Stimulated activated CD4-positive, alpha-beta T cell treated with anti-CD3 and anti-CD28 coated beads, Interleukin-4, amount 100 ng/mL, for 4 hours (primary cell): ENCODE data around the gene WDR6.

ENCODE experiments used
- DNase-seq, 2 experiments: peaks; one replicate each; pipeline ENCODE4 v3.0.0-alpha.2; 2020

The WDR6 gene, protein sequence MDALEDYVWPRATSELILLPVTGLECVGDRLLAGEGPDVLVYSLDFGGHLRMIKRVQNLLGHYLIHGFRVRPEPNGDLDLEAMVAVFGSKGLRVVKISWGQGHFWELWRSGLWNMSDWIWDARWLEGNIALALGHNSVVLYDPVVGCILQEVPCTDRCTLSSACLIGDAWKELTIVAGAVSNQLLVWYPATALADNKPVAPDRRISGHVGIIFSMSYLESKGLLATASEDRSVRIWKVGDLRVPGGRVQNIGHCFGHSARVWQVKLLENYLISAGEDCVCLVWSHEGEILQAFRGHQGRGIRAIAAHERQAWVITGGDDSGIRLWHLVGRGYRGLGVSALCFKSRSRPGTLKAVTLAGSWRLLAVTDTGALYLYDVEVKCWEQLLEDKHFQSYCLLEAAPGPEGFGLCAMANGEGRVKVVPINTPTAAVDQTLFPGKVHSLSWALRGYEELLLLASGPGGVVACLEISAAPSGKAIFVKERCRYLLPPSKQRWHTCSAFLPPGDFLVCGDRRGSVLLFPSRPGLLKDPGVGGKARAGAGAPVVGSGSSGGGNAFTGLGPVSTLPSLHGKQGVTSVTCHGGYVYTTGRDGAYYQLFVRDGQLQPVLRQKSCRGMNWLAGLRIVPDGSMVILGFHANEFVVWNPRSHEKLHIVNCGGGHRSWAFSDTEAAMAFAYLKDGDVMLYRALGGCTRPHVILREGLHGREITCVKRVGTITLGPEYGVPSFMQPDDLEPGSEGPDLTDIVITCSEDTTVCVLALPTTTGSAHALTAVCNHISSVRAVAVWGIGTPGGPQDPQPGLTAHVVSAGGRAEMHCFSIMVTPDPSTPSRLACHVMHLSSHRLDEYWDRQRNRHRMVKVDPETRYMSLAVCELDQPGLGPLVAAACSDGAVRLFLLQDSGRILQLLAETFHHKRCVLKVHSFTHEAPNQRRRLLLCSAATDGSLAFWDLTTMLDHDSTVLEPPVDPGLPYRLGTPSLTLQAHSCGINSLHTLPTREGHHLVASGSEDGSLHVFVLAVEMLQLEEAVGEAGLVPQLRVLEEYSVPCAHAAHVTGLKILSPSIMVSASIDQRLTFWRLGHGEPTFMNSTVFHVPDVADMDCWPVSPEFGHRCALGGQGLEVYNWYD

DNA sequence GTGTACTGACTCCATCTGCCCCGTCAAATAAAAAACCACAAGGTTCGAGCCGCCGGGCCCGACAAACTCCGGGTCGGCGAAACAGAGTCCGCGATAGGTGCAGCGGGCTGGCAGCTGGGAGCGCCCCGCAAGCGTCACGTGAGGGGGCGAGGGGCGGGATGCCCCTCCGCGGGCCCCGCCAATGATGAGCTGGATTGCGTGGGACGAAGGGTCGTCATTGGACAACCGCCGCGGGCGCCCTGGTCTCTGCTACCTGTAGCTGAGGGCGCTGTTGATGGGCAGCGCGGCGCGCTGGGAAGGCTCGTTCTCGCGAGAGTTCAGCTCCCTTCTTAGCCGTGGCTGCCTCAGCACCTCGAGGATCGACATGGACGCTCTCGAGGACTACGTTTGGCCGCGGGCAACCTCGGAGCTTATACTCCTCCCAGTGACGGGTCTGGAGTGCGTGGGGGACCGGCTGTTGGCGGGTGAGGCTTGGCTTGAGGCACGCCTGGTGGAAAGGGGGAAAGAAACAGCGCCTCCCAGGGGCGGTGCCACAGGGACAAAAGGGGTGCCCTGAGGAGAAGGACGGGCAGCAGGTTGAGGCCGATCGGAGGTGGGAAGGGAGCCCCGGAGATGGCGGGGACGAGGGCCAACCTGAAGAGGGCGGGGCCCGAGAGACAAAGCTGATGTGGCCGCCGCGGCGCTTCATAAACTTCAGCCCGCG, at the start of gene WDR6:
Gene WDR6, plus strand, starts transcription at position 324 of the 703 bp plus-strand sequence. Its CDS starts 41 bp downstream, at position 365.
- peak; percentile 94 to 98 for DNase-seq

DNA sequence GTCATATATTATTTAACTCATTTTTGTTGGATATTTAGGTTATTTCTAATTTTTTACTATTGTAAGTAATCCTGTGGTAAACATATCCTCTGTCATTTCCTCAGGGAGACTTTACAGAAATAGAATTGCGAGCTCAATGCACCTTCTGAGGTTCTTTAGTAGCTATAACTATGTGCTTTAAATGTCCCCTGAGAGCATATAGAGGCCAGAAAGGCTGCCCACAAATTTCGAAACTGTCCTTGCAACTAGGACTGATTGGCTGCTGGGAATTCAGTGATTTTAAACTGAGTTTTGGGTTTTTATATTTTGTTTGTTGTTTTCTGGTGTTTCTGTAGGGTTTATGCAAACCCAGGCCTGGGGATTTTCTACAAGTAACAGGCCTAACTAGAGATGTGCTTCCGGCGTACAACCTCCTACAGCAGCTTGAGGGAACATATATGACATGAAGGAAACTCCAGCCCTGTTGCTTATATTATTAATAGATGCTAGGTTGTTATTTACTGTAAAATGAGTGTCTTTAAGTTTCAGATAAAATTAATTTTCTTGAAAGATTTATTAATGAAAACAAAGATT, 46.3 kb upstream of the WDR6 start:
- no peak for DNase-seq

DNA sequence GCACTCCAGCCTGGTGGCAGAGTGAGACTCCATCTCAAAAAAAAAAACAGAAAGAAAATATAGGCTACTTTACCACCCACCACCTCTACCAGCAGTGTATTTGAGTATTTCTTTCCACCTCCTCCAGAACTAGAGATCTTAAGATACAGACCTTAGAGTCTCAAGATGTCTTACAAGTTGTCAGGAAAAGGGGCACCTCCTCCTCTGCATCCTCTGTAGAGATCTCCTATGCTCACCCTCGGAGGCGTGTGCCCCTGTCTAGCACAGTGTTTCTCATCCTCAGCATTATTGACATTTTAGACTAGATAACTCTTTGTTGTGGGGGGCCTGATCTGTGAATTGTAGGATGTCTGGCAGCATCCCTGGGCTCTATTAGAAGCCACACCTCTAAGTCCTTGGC, 44.9 kb upstream of the WDR6 start:
- DNase-seq = no peak

DNA sequence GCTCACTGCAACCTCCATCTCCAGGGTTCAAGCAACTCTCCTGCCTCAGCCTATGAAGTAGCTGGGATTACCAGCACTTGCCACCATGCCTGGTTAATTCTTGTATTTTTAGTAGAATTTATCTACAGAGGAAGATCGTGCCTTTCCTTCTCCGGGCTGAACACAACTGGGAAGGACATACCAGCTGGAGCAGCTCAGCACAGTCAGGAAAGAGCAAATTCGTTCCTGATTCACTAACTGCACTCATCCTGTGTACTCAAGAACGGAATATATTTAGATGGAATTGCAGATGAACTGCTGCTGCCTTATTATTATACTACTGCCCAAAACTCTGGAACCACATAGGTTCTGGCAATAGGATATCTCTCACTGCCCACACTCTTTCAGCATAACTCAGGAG, 44.3 kb upstream of the WDR6 start:
- DNase-seq = no peak

DNA sequence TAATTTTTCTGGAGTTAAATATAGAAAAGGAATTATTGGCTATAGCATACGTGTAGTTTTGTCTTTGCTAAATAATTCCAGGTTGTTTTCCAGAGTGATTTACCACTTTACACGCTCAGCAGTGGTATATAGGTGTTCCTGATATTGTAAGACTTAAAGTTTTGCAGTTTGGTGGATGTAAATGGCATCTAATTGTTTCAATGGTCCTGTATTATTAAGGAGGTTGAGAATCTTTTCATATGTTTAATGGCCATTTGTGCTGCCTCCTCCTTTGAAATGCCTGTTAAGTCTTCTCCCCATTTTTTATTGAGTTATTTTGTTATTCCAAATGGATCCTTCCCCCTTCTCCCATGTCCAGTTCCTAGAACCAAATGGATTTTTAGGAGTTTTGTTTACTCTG, 43.6 kb upstream of the WDR6 start:
- no peak for DNase-seq

DNA sequence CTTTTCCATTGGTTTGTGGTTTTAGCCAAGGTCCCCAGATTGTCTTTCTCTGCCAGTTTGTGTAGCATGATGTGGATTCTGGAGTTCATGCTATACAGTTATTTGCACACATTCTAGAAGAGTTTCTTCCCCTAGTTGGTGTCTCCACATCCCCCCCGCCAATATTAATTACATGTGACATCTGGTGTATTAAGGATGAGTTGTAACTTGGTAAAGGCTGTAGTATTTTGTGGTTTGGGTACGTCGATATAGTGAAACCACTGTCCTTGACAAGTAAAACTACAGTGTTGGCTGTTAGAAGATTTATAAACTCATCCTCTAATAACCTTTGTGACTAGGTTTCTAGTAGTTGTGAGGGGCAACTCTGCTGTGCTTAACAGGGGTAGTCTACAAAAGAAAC, 40.8 kb upstream of the WDR6 start:
- DNase-seq = no peak

DNA sequence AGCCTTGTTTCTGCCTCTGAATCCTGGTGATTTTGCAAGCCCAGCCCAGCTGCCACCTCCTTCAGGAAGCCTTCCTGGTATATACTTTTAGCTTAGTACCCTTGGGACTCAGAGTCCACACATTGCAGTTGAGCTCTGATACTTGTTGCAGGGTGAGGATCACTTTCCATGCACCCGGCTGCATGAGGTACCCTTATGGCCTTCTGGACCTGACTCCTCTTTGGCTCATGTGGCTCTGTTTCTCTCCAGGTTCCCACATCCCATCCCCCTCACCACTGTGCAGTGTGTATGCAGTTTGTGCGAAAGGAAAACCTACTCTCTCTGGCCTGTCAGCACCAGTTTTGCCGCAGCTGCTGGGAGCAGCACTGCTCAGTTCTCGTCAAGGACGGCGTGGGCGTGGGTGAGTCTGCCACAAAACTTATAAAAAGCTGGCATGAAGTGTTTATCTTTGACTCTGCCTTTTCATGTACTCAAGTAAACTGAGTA, 40.3 kb upstream of the WDR6 start:
- DNase-seq = peak; percentile 31 to 44

DNA sequence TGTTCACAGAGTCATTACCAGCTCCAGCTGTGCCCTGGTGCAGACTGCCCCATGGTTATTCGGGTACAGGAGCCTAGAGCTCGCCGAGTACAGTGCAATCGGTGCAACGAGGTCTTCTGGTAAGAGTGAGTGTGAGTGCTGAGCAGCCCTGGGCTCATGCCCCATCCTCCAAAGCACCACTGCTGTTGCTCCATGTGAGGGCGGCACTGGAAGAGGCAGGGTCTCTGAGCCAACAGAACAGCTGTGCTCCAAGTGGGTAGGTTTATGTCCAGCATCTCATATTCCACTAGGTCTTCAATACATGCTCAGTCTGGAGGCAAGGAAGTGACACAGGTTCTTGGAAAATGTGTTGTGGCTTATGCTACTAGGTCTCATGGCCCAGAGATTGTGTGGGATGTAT, 36.6 kb upstream of the WDR6 start:
- DNase-seq = no peak

DNA sequence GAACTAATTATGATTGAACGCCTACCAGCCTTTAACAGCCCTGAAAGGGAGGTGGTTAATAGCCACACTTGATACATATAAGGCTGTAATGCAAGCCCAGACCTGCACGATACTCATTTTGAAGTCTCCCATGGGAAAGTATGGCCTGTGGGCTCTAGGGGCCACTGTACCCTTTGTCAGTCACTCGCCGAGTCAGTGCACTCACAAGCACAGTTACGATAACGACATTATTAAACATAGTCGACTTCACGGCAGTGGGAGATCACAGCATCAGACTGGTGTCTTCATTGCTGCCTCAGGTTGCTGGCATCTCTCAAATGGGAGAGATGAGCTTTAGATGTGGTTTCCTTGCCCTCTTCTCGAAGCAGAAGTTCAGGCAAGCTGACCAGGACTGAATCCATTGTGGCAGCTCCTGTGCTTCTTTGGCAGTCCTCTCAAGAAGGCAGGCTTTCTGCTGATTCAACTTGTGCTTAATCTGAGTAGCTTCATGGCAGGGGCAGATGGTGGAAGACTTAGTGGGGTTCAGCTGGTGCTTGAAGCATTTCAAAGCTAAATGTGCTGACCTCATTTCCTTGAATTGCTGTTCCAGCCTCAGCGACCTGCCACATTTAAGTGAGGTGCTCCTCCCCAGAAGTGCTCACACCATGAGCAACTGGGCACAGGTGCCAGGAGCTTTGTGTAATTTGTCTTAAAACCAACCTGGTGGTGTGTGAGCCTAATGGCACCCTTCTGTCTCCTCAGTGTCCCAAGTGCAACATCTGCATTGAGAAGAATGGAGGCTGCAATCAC, 32.9 kb upstream of the WDR6 start:
- DNase-seq = no peak

DNA sequence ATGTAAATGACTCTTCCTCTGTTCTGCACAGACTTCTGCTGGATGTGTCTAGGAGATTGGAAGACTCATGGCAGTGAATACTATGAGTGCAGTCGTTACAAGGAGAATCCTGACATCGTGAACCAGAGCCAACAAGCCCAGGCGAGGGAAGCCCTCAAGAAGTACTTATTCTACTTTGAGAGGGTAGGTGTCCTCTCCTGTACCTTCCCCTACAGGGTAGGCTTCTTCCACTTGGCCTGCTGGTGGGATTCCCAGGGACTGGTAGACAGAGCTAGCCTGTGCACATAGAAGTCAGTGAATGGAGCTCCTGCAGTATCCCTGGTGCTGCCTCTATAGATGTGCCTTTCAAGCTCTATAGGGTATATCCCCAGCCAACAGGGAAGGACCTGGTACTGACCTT, 27.7 kb upstream of the WDR6 start:
- no peak for DNase-seq

DNA sequence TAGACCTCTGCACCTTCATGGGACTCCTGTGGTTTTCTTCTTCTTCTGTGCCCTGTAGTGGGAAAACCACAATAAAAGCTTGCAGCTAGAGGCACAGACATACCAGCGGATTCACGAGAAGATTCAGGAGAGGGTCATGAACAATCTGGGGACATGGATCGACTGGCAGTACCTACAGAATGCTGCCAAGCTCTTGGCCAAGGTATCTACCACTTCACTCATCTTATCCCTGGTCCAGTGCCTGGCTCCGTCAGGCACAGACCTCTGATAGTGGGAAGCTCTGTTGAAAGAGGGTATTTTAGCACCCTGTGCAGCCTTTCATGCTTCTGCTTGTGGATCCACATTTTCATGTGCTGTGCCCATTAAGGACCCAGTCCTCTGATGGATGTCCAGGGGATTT, 26.9 kb upstream of the WDR6 start:
- DNase-seq = no peak

DNA sequence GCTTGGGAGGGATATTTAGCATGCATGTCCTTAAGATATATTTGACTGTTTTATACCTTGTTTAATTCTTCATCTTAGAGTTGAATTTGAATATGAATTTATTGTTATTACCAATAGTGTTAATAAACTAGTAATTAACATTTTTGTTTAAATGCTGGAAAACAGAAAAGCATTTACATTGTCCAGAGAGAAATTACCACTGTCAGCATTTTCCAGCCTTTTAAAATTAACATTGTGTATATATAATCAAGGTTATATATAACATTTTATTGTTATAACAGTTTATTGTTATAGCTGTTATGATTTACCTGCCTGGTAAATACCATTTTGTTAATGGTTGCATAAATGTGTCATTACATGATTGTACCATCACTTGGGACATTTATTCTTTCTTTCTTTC, 25.2 kb upstream of the WDR6 start:
- no peak for DNase-seq

DNA sequence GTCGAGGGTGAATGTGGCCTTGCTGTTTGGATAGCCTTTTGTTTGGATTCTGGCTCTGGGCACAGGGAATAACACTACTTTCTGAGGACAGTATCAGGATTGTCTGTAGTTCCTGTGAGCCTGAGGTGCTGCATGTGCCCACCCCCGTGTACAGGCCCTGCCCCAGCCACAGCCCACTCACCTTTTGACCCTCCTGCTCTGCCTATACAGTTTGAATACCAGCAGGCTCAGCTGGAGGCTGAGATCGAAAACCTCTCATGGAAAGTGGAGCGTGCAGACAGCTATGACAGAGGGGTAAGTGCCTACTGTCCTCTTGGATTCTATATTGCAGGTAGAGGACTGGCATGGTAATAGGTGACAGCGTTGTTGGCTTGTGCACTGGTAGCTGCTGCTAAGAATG, 24.5 kb upstream of the WDR6 start:
- DNase-seq = no peak

DNA sequence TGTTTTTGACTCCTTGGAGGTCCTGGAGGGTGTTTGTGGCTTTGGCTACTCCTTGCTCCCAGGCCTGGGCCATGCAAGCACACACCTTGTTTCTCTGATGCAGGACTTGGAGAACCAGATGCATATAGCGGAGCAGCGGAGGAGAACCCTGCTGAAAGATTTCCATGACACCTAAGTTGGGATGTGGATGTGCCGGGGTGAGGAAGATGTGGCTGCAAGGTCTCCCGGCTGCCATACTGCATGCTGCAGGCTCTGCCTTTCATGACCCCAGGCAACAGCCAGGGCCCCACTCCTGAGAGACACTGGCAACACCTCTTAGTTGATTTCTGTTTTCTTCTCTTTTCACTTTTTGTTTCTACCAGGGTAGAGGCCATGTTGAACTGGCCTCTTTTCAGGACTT, 24.1 kb upstream of the WDR6 start:
- DNase-seq = no peak

DNA sequence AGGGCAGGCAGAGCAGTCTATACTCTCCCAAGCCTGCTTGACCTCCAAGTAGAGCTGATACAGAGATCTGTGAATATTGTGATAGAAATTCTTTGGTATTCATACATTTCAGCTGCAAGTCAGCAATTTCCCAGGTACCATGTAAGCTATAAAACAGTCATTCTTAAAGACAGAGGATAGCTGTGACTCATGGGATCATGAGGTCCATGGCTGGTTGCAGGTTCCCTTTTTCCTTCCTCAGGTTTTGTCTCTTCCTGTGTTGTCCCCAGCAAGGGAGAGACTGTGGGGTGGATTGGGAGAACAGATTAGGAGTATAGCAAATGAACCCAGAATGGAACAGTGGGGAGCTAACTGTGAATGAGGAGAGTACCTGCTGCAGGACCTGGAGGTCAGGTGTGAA, 22.5 kb upstream of the WDR6 start:
- no peak for DNase-seq

DNA sequence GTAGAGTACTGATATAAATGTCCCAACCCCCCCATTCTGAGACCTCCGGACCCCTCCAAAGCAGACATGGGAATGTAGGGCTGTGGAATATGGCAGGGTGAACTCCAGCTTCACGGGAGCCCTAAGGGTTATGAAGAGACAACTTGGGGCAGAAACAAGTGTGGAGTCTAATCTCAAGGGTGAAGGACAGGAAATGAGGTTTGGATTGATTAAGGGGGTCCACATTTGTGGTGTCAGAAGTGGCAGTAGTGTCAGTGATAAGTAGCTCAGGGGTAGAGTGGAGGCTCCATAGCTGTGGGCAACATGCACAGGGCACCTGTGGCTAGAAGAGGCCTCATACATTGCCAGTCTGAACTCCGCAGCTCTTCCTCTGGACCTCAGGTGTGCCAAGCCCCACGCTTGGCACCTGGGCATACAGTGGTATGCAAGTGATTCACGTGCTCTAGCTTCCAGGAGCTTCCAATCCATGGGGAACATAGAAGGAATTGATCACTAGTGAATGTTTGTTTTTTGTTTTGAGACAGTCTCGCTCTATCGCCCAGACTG, 21.3 kb upstream of the WDR6 start:
- no peak for DNase-seq

DNA sequence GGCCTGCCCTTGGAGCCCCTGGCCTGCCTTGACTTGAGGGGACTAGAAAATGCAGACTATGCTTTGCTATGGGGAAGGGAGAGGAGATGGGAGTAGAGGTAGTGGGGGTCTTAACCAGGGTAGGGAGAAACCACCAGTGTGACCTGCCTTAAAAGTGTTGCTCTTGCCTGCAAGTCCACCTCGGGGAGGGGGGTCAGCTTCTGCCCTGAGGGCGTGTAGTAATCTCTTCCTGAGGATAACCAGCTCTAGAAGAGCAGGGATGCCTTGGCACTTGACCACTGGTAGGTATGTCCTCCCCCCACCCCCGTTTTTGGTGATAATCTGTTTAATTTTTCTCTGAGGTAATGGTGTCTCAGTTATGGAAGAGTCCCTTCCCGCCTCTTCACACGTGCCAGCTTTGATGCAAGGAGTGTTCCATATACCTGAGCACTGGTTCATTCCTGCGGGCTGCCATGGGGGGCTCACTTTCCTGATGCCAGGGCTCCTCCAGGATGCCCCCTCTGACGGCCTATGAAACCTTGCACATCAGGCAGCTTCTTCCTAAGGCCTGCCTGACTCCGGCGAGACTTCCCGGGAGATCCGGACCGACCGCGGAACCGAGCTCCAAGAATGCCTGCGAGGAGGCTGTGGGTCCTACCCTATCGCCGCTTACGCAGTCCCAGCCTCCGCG, 17.9 kb upstream of the WDR6 start:
- DNase-seq = no peak

DNA sequence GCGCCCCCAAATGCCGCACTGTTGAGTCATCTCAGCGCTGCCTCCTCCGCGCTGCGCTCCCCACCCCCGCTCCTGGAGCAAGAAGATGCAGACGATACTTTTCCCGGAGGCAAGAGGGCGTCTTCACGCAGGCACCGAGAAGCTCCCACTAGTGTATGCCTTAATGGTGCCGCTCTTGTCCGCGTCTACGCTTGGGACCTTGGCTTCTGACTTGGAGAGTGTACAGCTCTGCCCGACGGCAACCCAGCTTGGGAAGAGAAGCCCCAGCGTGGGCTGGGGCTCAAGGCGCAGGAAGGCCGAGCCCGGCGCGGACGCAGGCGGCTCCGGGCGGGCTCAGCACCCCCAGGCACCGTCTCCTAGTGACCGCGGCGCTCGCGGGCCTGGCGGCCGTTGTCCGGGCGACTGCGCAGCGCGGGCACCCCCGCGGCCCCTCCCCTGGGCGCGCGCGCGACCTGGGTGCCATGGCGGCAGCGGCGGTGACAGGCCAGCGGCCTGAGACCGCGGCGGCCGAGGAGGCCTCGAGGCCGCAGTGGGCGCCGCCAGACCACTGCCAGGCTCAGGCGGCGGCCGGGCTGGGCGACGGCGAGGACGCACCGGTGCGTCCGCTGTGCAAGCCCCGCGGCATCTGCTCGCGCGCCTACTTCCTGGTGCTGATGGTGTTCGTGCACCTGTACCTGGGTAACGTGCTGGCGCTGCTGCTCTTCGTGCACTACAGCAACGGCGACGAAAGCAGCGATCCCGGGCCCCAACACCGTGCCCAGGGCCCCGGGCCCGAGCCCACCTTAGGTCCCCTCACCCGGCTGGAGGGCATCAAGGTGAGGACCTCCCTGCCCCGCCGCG, 17.2 kb upstream of the WDR6 start, which contains the start of gene P4HTM:
Gene P4HTM, plus strand, starts transcription at position 446 of the 840 bp plus-strand sequence. Its CDS starts 16 bp downstream, at position 462.
- peak; percentile 82 to 90 for DNase-seq
